Measurements from ENCODE around the gene GPR183. TPM values are rescaled to one million over a fixed set of nuclear protein-coding genes. Genes with fewer than 3 reads are reported as not detected.

Gene GPR183
- total and polyA plus RNA-seq, 2 of the 8 experiments (the other 6 are each of a cell fraction or from before 2014, with no cell fraction given) = not detected

DNA sequence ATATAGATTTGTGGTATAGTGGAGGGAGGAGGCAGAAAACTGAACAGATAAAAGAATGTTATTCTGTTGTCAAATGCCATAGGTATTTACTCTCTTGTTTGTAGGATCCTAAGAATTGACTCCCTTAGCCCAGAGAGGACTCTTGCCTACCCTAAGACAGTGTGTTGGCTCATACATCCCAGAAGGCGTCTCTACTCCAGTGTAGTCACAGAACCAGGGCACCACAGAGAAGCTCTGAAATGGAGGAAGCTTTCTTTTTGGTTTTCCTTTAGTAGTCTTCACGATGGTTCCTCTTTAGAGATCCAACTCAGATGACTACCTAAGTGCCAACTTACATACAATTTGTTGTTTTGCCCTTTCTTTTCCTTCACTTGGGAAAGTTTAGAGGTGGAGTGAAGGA is 14.0 kb downstream of the GPR183 start:
- no peak overlapping the region for H4K91ac ChIP-seq (replicated peaks; ENCODE audit: insufficient read length, low read length)
- no peak overlapping the region for H3K9ac ChIP-seq (replicated peaks in 1 of 4; ENCODE audit: extremely low read depth in 1 of 4, low read depth in 3 of 4, low read length in 3 of 4)
- no peak overlapping the region for H2BK5ac ChIP-seq (ENCODE audit: low read depth, low read length)
- H3K9me3 ChIP-seq (ENCODE audit: insufficient read depth in 2 of 2, low read depth in 1 of 2, low read length in 1 of 2) = no peaks in the 10 kb centered on the region
- H4K20me1 ChIP-seq (replicated peaks in 1 of 2; ENCODE audit: control insufficient read depth in 1 of 2, insufficient read depth in 2 of 2, low read length in 2 of 2) = peaks cover 0 to 1% of the 10 kb centered on the region in 2 experiments
- no peak overlapping the region for H3K27ac ChIP-seq (ENCODE audit: low read depth, low read length)
- no peak overlapping the region for H3K4me2 ChIP-seq (ENCODE audit: insufficient read depth in 1 of 2, low read depth in 2 of 2, low read length in 2 of 2)
- H2BK20ac ChIP-seq (ENCODE audit: low read length) = no peak overlapping the region
- H3K23me2 ChIP-seq (ENCODE audit: low read depth, low read length) = no peaks in the 10 kb centered on the region
- H3K18ac ChIP-seq (ENCODE audit: extremely low read depth, low read length) = no peak overlapping the region
- no peak overlapping the region for H4K5ac ChIP-seq (ENCODE audit: insufficient read length, low read depth, low read length)
- WGBS, 2 experiments (ENCODE audit: extremely low coverage in 1 of 2, insufficient coverage in 1 of 2, insufficient read length in 1 of 2, insufficient replicate concordance in 2 of 2, low coverage in 1 of 2, low lambda C conversion rate in 2 of 2, missing lambda C conversion rate in 1 of 2) = 83% methylated on average over 2 of the region's 2 CpGs; no CpG with 5 or more reads in 1 of the 2 experiments
- no peak overlapping the region for H2BK120ac ChIP-seq (replicated peaks; ENCODE audit: low read depth, low read length)
- POLR2A ChIA-PET (ENCODE audit: partially characterized antibody) = no interaction called here
- DNase-seq (ENCODE audit: low read depth in 1 of 2, low spot score in 2 of 2) (no peak), FAIRE-seq (no peak)
- H3K36me3 ChIP-seq (ENCODE audit: control insufficient read depth in 2 of 4, insufficient read depth in 4 of 4, low read length in 3 of 4) = no peaks in the 10 kb centered on the region
- no peak overlapping the region for H3K4me3 ChIP-seq (ENCODE audit: extremely low read depth in 1 of 4, insufficient read depth in 2 of 4, low read depth in 3 of 4, low read length in 4 of 4)
- no peak overlapping the region for H2BK12ac ChIP-seq (ENCODE audit: low read depth, low read length)
- 0 out of 2 replicates have a peak, but pooled peaks cover 4% of the 10 kb centered on the region for H3K79me1 ChIP-seq (ENCODE audit: low read depth, low read length)
- no peak overlapping the region for H3K56ac ChIP-seq (replicated peaks; ENCODE audit: insufficient read length, low read depth, low read length)
- H2BK15ac ChIP-seq (ENCODE audit: low read length) = no peak overlapping the region
- CTCF ChIA-PET (ENCODE audit: partially characterized antibody) = interaction anchor here (0.5 to 1.5 kb wide), 7 partner anchors 9 to 124 kb away, joined by 3 to 5 read pairs (median 3); no protein-coding TSS in a partner anchor
- no peak overlapping the region for H3K4ac ChIP-seq (replicated peaks; ENCODE audit: insufficient read length, low read depth, low read length)
- no peak overlapping the region for H3K14ac ChIP-seq (ENCODE audit: insufficient read length)
- no peak overlapping the region for H2AK5ac ChIP-seq (ENCODE audit: low read depth, low read length)
- H3K4me1 ChIP-seq (replicated peaks in 1 of 4; ENCODE audit: control insufficient read depth in 3 of 4, insufficient read depth in 4 of 4, low read length in 3 of 4) = no peaks in the 10 kb centered on the region
- no peaks in the 10 kb centered on the region for H3K79me2 ChIP-seq (ENCODE audit: control insufficient read depth in 1 of 2, insufficient read depth in 2 of 2, low read length in 2 of 2)
- H3K23ac ChIP-seq (ENCODE audit: insufficient read length) = no peak overlapping the region
- no peak overlapping the region for H4K8ac ChIP-seq (ENCODE audit: extremely low read depth, insufficient read depth, low read length)
- H3K27me3 ChIP-seq (replicated peaks in 1 of 4; ENCODE audit: control insufficient read depth in 3 of 4, extremely low read depth in 1 of 4, insufficient read depth in 3 of 4, low read length in 3 of 4) = no peaks in the 10 kb centered on the region
- no peak overlapping the region for H2AFZ ChIP-seq (ENCODE audit: low read length)
